Colonic mucosa (tissue), 4 donors: ENCODE measurements around the gene HAND2. TPM values are rescaled to one million over a fixed set of nuclear protein-coding genes. Genes with fewer than 3 reads are reported as not detected.
A peak's percentile ranks its signal among the peaks of the same experiment; 100 is the strongest.

Experiments used
- DNase-seq: peaks from one replicate; pipeline ENCODE4 v3.0.0-alpha.2; 2020
- H3K27ac ChIP-seq: fragments of 200-600 bp; one replicate; pipeline ENCODE4 v1.8.0; 2021
- H3K27me3 ChIP-seq: fragments of 200-600 bp; one replicate; pipeline ENCODE4 v1.8.0; 2021
- H3K36me3 ChIP-seq: fragments of 200-600 bp; one replicate; pipeline ENCODE4 v1.8.0; 2021
- H3K4me1 ChIP-seq: fragments of 200-600 bp; one replicate; pipeline ENCODE4 v1.8.0; 2021; ENCODE audit warnings: mild to moderate bottlenecking
- H3K4me3 ChIP-seq: fragments of 200-600 bp; one replicate; pipeline ENCODE4 v1.8.0; 2021
- H3K9ac ChIP-seq, 2 donors: one replicate each; pipeline ENCODE4 v1.7.0; 2013; ENCODE audit warnings: control low read depth in 2 of 2, low read depth in 2 of 2, low read length in 2 of 2
- H3K9me3 ChIP-seq: fragments of 200-600 bp; one replicate; pipeline ENCODE4 v1.8.0; 2021
- intact Hi-C: fragments of 100-400 bp; cut with DNase I; formaldehyde crosslinking; loops from one replicate; pipeline ENCODE4 v1.14.1; 2022
- total RNA-seq, 2 donors: library from RNA; stranded (reverse); fragmentation: NEBNext Ultra II Directional in 1 of 2; extraction: Animal tissue kit (Norgen Biotek cat#: 25700) in 1 of 2; gene quantifications; one replicate each; pipeline ENCODE4 v1.2.1, GENCODE V29; 2021
- TF ChIP-seq, protein P1 (sequence below): fragments of 200-600 bp; IDR thresholded peaks from one replicate; pipeline ENCODE4 v1.8.0; 2022; ENCODE audit warnings: antibody characterized with exemption, mild to moderate bottlenecking
- donor health status: healthy.
- donor health status: DM: no; HTN: no; CAD: no.
- donor health status: DM: no; HTN: no; CAD: no.

Gene HAND2
- 1 to 10 TPM; 1.6 to 9.4 TPM for total RNA-seq

DNA sequence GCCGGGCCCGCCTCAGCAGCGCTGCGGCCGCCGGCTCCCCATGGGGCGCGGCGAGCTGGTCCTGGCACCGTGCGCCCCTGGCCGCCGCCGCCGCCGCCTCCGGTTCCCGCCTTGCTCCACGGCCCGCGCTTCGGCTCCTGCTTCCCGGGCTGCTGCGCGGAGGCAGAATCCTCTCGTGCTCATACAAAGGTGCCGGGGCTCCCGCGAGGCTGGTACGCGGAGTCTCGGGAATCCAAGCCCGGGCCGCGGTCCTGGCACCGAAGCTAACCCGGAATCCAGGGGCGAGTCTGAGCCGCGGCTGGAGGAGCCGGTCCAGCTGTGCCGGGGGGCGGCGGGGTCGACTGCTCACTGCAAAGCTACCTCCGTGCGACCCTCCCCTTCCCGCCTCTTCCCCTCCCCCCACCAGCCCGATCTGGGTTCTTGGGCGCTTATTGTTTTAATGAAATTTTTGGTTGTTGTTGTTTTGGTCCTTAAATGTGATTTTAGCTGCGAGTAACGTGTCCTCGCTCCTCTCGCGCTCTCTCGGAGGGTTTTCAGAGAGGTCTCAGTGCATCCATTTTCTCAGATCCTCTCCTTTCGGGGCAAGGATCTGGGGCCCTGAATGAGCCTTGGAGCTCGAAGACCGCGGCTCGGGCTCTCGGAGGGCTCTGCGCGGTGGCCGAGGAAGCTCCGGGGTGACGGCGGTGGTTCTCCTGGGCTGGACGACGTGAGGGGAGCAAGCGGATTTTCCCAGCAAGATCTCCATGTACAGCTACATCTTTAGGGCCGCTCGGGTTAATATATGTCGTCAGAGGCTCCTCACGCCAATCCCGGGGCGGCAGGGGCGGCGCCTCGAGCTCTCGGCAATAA, at the start of gene HAND2:
HAND2 (minus strand) TSS at position 753 of the 849 bp plus-strand sequence. CDS start 940 bp downstream, outside the sequence.
- Histone ChIP-seq H3K36me3 (no peaks in the 10 kb centered on the region), H3K27ac (peak within 1 kb of the TSS; percentile 69), H3K4me1 (no peaks in the 10 kb centered on the region), H3K9me3 (no peaks in the 10 kb centered on the region), H3K4me3 (peak within 1 kb of the TSS; percentile 35), H3K9ac (peak within 1 kb of the TSS; percentile 19 to 66), H3K27me3 (peaks cover 77% of the 10 kb centered on the region)
- peak; percentile 63 for DNase-seq
- TF ChIP-seq, protein P1, sequence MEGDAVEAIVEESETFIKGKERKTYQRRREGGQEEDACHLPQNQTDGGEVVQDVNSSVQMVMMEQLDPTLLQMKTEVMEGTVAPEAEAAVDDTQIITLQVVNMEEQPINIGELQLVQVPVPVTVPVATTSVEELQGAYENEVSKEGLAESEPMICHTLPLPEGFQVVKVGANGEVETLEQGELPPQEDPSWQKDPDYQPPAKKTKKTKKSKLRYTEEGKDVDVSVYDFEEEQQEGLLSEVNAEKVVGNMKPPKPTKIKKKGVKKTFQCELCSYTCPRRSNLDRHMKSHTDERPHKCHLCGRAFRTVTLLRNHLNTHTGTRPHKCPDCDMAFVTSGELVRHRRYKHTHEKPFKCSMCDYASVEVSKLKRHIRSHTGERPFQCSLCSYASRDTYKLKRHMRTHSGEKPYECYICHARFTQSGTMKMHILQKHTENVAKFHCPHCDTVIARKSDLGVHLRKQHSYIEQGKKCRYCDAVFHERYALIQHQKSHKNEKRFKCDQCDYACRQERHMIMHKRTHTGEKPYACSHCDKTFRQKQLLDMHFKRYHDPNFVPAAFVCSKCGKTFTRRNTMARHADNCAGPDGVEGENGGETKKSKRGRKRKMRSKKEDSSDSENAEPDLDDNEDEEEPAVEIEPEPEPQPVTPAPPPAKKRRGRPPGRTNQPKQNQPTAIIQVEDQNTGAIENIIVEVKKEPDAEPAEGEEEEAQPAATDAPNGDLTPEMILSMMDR = no peak
- intact Hi-C loops = no loop called here

DNA sequence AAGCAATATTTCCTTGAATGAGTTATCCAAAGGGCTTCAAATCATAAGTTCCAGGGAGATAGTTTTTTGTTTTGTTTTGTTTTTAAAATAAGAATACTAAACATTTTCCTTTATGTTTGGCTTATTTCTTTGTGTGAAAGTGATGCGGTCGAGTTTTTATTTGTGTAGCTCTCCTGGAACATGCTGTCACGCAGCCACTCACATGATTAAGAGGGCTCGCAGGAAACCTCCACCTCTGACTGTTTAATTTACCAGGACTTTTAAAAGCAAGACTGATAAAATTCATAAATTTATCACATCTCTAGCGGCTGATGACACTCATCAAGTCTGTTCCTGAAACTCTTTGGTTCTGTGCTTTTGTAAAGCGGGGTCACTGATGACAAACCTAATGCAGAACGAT, 48.9 kb upstream of the HAND2 start:
- Histone ChIP-seq H3K4me3 (no peak overlapping the region), H3K9me3 (no peaks in the 10 kb centered on the region), H3K36me3 (no peaks in the 10 kb centered on the region), H3K27me3 (no peaks in the 10 kb centered on the region), H3K9ac (no peak overlapping the region), H3K27ac (no peak overlapping the region), H3K4me1 (no peaks in the 10 kb centered on the region)
- DNase-seq = no peak
- intact Hi-C loops = no loop called here
- TF ChIP-seq, protein P1 = no peak

DNA sequence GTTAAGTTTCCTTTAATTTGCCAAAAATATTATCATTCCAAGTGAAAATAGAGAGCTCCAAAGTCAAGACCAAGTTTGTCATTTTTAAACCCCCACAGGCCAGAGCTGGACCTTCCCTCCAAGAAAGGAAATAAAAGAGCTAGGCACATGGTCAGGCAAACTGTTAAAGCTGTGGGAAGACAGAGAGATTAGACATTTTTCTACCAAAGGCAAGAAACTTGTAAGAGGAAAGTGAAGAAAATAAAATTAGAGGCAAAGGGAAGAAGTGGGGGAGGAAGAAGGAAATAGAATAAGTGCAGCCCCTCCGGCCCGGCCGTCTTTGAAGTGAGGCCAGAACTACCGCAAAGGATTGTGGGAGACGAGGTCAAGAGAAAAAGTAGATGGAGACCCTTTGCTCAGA, 47.9 kb upstream of the HAND2 start:
- Histone ChIP-seq H3K4me3 (no peak overlapping the region), H3K27ac (no peak overlapping the region), H3K36me3 (no peaks in the 10 kb centered on the region), H3K4me1 (no peaks in the 10 kb centered on the region), H3K9ac (no peak overlapping the region), H3K27me3 (no peaks in the 10 kb centered on the region), H3K9me3 (no peaks in the 10 kb centered on the region)
- intact Hi-C loops = no loop called here
- DNase-seq = no peak
- TF ChIP-seq, protein P1 = no peak

DNA sequence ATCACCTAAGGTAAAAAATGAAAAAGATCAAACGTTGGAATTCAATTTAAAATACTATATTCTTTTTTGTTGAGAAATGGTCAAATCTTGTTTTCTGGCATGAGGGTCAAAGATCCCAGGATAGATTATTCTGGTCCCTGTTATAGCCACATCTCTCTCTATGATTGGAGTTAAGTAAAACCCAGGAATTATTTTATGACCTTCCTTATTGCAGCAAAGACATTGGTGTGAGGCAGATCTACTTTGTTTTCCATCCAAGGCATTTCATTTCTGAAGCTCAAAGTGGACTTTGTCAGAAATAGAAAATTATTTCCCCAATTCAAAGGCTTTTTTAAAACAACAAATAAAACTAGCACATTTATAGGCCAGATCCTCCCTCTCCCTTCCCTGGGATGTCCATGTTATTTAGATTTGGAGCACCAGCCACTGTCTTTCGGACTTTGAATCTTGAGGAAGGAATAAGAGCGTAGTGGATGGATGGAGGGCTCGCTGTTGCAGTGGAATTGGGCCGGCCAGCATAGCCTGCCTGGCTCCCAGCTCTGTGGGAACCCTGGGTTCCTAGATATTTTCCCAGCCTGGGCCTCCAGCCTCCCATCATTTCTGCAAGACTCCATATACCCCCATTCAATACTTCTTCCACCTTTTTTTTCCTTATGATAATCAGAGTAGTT, 45.6 kb upstream of the HAND2 start:
- Histone ChIP-seq H3K36me3 (no peaks in the 10 kb centered on the region), H3K4me1 (no peaks in the 10 kb centered on the region), H3K9ac (no peak overlapping the region), H3K27me3 (no peaks in the 10 kb centered on the region), H3K27ac (no peak overlapping the region), H3K9me3 (no peaks in the 10 kb centered on the region), H3K4me3 (no peak overlapping the region)
- intact Hi-C loops = no loop called here
- DNase-seq = no peak
- TF ChIP-seq, protein P1 = no peak

DNA sequence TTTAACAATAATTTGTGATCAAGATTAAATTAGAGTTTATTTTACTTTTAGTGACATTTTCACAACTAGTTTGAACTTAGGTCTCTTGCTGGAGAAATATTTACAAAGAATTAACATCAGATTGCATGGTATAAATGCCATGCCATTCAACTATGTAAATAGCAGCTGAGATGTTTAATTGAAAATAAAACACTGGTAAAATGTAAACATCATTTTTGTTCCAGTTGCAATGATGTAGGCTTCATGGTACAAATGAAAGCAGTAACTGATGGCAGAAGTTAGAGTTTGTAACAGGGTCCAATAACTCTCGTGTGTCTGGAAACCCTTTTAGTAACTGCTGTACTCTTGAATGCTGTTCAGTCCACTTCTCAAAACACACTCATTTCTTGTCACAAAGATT, 43.7 kb upstream of the HAND2 start:
- no peak overlapping the region for H3K27ac ChIP-seq
- no peaks in the 10 kb centered on the region for H3K9me3 ChIP-seq
- no peak overlapping the region for H3K4me3 ChIP-seq
- DNase-seq = no peak
- no peak overlapping the region for H3K9ac ChIP-seq
- no peaks in the 10 kb centered on the region for H3K4me1 ChIP-seq
- TF ChIP-seq, protein P1 = no peak
- H3K27me3 ChIP-seq = no peaks in the 10 kb centered on the region
- H3K36me3 ChIP-seq = no peaks in the 10 kb centered on the region
- intact Hi-C loops = no loop called here
